ENCODE results near the gene TGM1.

The TGM1 gene

GRCh38 chr14:24262821-24263733, at the start of gene TGM1:
TGM1 (minus strand) TSS chr14:24263177; CDS start chr14:24262352, 825 bp downstream.
- DNase-seq: no peak

GRCh38 chr14:24311837-24312615, 49.0 kb upstream of the TGM1 start:
- DNase-seq: peak; percentile 84

GRCh38 chr14:24310646-24311604, 47.9 kb upstream of the TGM1 start, which contains the start of gene LTB4R:
LTB4R (plus strand) TSS chr14:24311502; CDS start chr14:24315652, 4,150 bp downstream.
- DNase-seq: no peak

DNA sequence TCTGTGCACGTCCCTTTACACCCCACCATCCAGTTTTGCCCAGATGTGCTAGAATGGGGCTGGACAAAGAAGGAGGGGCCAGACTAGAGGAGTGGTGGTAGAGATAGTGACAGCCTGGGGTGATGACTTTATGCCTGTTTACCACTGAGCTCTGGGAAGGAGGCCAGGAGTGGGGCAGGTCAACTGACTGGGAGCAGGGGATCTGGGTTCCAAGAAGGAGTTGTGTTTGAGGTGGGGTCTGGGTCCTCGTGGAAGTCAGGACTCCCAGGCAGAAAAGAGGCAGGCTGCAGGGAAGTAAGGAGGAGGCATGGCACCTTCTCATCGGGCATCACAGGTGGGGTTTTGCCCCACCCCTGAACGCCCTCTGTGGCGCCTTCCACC, 47.3 kb upstream of the TGM1 start:
- DNase-seq: no peak

DNA sequence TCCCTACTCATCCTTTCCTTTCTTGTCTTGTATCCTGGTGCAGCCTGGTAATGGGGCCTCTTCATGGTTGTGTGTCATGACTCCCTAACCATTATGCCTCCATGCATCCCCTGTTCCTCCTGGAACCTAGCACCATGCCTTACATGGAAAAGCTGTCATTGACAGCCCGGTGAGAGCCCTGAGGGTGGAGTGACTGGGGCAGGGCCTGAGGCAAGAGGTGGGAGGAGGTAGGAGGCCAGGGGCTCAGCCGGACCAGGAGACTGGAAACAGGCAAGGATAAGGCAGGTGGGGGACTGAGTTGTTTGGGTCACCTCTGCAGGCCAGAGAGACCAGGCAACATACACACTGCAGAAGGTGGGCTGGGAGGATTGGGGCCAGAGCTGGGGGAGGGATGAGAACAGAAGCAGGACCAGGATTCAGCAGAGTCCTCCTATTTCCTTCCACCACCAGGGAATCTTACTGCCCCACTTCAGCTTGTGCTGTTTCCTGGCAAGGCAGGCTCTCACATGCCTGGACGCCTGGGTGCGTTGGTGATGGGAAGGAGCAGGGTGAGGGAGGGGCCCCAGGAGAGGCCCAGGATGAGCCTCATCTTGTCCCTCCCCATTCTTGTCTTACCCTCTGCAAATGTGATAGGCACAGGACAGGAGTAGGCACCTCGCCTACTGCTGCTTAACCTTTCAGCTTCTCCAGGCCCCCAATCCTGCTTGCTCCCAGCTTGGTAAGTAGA, 46.7 kb upstream of the TGM1 start, which contains the start of gene LTB4R2:
LTB4R2 (plus strand) TSS at position 603 of the 727 bp plus-strand sequence. CDS start 525 bp downstream, outside the sequence.
- no peak for DNase-seq

- no peak for DNase-seq
These were observed 45.6 kb upstream of the TGM1 start for GRCh38 chr14:24308342-24309124.

DNA sequence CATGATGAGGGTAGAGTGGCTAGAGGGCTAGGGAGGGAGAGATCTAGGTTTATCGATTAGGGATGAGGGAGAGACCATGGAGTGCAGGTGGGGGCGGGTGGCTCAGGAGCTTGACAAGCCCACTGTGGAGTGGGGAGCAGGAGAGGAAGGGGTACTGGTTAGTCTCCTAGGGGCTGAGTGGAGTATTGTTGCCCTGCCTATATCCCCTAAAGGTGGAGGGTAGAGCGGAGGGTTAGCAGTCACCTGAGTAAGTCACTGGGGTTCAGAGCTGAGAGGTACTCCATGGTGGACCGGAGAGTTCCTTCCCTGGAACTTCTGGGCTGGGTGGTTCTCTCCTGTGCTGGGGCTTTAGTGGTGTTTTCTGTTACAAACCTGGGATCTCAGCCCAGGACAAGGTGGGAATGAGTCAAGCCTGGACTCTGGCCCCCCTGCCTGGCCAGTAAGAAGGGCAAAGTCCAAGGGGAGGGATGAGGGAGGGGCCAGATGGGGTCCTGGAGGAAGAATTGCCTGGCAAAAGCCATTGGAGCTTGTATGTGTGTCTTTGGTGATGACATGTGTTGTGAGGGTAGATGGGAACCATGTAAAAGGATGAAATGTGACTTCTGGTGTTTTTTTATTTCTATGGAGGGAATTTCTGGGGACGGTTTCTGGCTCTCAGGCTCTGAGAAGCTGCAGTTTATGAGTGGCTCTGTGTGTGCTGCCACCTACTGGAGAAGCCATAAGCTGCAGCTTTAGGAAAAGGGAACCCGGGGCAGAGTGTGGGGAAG, 44.8 kb upstream of the TGM1 start, which contains the start of gene CIDEB:
CIDEB (minus strand) TSS at position 403 of the 767 bp plus-strand sequence; CDS start at position 284, 119 bp downstream.
- peak; percentile 86 for DNase-seq

DNA sequence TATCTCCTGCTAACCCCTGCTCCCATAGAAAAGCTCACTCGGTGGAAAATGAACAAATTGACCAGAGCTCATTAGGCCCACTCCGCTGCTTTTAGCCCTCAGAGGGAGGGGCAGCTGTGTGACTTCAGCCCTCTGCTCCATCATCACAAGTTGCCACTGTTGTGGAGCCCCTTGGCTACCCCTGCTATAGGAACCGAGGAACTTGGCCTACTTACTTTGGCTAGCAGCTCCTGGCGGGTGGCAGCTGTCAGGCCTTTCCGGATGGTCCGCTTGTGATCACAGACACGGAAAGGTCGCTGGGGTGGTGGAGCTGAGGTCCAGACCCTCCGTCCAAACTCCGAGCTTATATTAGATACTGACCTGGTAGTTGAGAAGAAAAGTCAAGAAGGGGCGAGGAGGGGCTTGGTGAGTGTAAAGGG, 44.2 kb upstream of the TGM1 start:
- DNase-seq: no peak

- DNase-seq: no peak
These were observed 41.0 kb upstream of the TGM1 start for GRCh38 chr14:24304019-24304387.

DNA sequence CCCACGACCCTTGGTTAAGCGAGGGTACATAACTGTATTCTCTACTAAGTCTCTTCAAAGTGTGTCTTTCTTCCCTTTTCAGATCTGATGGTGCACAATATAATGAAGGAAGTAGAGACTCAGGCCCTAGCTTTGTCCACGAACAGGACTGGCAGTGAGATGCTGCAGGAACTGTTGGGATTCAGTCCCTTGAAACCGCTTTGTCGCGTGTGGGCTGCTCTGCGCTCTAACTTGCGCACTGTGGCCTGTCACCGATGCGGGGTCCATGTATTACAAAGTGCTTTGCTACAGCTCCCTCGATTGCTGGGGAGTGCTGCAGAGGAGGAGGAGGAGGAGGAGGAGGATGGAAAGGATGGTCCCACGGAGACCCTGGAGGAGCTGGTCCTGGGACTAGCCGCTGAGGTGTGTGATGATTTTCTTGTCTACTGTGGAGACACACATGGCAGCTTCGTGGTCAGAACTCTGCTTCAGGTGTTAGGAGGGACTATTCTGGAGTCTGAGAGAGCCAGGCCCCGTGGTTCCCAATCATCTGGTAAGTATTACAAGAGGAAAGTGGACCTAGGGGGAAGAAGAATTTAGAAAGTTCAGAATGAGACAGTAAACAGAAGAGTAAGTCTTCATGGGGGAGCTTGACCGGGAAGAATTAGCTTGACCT, 37.5 kb upstream of the TGM1 start:
- DNase-seq: no peak

DNA sequence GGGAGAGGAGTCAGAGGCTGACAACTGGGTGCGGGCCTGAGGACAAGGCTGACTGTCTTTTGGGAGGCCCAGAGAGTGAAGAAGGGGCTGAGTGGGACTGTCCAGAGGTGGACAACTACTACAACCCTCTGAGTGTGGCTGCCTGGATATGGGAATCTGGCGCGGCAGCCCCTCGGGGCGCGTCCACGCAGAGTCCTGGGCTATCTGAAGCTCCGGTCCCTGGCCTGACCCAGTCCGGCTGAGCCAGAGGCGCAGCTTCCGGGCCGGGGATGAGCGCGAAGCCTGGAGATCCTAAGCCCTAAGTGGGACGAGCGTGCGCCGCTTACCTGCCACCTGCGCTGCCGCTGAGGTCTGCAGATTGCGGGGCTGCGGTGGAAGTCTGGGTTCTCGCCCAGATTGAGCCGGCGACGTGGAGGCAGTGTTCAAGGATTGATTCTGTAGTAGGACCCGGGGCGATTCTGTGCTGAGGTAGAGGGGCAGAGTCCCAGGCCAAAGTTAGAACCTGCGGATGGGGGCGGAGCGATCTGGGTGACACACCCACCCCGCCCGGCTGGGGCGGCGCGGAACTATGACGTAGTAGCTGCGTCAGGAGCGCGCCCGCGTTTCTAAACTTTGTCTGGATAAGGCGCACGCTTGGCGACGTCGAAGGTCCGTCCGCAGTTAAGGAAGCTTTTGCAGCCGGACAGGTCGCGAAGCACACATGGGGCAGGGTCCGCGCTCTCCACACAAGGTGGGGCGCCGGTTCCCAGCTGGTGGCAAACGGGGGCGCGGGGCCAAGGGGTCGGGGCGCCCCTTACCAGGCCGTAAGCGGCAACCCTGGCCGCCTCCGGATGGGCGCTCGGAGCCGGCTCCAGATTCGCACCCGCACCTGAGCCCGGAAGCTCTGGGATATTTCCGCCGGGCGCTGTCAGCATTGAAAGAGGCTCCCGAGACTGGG, 36.5 kb upstream of the TGM1 start, which contains the start of the genes DHRS1 and NOP9:
DHRS1 (minus strand) TSS at position 526 of the 937 bp plus-strand sequence. CDS start 674 bp downstream, outside the sequence.
NOP9 (plus strand) TSS at position 596 of the 937 bp plus-strand sequence; CDS start at position 701, 105 bp downstream.
- peak; percentile 95 for DNase-seq

DNA sequence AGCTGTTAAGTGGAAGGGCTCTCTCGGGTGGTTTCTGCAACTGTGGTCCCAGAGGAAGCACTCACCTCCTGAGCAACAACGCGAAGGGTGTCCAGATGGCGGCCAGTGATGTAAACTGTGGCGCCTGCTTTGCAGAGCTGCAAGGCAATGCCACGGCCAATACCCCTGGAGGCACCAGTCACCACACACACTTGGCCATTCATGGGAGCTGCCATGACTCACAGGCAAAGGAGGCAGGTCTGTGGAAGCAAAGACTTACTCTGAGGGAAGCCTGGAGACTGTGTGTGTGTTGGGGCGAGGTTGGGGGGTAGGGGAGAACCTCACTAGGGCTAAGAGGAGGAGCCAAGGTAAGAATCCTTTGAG, 35.9 kb upstream of the TGM1 start:
- DNase-seq: peak; percentile 41

GRCh38 chr14:24297190-24297964, 34.4 kb upstream of the TGM1 start:
- peak; percentile 27 for DNase-seq

DNA sequence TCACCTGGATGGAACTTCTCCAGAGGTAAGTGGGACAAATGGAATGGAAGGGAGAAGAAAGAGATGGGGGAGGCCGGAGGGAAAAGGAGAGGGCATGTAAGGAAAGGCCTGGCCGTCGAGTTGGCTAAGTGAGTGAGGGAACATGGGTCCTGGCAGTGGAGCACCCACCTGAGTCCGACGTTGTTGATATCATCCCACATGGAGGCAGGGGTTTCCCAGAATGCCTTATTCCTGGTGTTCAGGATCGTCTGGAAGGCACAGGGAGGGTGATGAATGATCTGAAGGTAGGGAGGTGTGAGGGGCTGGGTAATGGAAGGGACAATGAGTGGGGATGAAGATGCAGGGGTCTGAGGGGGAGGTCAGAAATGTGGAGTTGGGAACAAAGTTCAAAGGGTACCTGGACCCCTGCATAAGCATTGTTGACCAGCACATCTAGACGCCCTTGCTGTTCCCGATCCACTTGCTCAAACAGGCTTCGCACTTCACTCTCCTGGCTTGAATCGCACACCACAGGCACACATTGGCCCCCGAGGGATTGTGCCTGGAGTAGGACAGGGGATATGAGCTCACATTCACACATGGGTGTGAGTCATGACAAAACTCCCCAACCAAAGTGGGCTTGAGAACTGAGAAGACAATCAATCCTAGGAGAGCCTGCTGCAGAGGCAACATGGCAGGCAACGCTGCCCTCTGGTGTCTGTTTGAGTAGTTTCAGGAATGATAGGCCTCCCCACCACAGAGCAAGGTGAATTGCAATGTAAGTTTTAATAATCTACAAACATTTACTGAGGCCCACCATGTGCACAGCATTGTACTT, 33.6 kb upstream of the TGM1 start:
- DNase-seq: peak; percentile 93

GRCh38 chr14:24293525-24293924, 30.5 kb upstream of the TGM1 start:
- DNase-seq: no peak

DNA sequence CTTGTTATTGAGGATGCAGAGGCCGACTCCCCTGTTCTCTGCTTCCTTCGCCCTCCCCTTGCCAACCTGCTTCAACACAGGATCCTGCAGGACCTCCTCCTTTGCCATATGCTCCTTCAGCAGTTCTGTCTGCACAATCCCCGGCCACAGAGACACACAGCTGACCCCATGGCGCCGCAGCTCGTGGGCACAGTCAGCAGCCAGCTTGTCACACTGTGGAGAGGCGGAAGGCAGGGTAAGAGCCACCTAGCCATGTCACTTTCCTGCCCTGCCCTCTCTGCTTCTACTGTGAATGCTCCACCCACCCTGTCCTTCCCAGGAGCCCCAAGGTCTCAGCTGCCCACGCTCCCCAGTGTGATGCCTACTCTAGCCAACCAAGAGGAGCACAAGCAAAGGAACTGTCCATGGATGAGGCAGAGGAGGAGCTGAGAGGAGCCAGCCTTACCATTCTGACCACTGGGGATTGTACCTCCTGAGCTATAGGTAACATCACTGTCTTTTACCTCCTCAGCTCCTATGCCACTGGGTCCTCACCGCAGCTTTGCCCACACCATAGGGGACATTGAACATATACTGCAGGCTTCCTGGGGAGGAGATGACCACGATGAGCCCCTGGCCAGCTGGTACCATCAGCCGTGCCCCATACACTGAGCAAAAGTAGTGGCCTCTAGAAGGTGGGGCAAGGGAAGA, 29.3 kb upstream of the TGM1 start:
- DNase-seq: no peak

All from suppressor macrophage treated with lipopolysaccharide for 4 hours (primary cell).